ENCODE results near the gene ECEL1. TPM values are rescaled to one million over a fixed set of nuclear protein-coding genes. Genes with fewer than 3 reads are reported as not detected.
"Not testable (repeated sequence)": the region's sequence is repeated elsewhere in the genome, so short reads cannot be mapped to it uniquely, and the experiment has no call there.

The ECEL1 gene
- total and polyA plus RNA-seq, 2 experiments from 2014 or later = 6.7 to 17.5 TPM

DNA sequence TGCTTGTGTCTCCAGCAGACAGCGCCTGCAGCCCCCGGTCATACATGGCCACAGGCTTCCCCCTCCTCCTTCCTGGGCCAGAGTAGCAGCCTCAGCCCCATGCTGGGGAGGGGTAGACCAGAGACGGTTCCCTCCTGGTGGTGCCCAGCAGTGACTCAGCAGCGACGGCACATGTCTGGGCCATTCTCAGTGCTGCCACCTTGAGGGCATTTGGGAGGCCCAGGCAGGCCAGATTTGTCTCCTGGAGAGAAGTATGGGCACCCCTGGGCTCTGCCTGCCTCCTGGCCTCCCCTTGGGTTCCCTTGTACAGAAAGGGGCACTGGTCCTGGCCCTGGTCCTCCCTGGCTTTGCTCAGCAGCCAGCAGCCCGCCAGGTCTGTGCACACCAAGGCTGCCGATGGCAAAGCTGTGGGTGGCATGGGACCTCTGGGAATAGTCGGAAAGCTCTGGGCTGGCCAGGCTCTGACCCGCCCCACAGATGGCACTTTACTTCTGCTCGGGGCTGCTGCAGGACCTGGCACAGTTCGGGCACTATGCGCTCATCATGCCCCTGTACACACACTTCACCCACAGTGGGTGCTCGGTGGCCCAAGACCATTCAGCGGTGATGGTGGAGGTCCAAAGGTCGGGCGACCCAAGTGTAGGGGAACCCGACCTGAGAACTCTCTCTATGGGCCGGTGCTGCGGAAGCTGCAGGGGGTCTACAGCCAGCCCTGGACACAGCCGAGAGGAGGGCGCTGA lies 43.1 kb downstream of the ECEL1 start:
- H3K4me3 Mint-ChIP-seq = no peak overlapping the region
- H3K36me3 ChIP-seq (ENCODE audit: insufficient read depth) = no peaks in the 10 kb centered on the region
- ATAC-seq = peak; percentile 23
- H3K27me3 ChIP-seq (ENCODE audit: insufficient read depth) = no peaks in the 10 kb centered on the region
- H3F3A ChIP-seq (replicated peaks; ENCODE audit: low read depth) = no peaks in the 10 kb centered on the region
- no peak overlapping the region for H3K4me2 ChIP-seq
- no peaks in the 10 kb centered on the region for H3K9me3 Mint-ChIP-seq
- peaks cover 4% of the 10 kb centered on the region; the same call in 2 of the 3 replicates for H3K4me1 Mint-ChIP-seq
- H3K27ac ChIP-seq (ENCODE audit: low read depth) = no peak overlapping the region
- no peak for TF ChIP-seq EZH2phosphoT487 (IDR thresholded peaks at IDR 0.05; ENCODE audit: unreplicated experiment)
- TF ChIP-seq, protein P1, sequence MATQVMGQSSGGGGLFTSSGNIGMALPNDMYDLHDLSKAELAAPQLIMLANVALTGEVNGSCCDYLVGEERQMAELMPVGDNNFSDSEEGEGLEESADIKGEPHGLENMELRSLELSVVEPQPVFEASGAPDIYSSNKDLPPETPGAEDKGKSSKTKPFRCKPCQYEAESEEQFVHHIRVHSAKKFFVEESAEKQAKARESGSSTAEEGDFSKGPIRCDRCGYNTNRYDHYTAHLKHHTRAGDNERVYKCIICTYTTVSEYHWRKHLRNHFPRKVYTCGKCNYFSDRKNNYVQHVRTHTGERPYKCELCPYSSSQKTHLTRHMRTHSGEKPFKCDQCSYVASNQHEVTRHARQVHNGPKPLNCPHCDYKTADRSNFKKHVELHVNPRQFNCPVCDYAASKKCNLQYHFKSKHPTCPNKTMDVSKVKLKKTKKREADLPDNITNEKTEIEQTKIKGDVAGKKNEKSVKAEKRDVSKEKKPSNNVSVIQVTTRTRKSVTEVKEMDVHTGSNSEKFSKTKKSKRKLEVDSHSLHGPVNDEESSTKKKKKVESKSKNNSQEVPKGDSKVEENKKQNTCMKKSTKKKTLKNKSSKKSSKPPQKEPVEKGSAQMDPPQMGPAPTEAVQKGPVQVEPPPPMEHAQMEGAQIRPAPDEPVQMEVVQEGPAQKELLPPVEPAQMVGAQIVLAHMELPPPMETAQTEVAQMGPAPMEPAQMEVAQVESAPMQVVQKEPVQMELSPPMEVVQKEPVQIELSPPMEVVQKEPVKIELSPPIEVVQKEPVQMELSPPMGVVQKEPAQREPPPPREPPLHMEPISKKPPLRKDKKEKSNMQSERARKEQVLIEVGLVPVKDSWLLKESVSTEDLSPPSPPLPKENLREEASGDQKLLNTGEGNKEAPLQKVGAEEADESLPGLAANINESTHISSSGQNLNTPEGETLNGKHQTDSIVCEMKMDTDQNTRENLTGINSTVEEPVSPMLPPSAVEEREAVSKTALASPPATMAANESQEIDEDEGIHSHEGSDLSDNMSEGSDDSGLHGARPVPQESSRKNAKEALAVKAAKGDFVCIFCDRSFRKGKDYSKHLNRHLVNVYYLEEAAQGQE (IDR thresholded peaks at IDR 0.05; ENCODE audit: unreplicated experiment) = no peak
- no peak for TF ChIP-seq ZNF331 (CRISPR knock-in tag; IDR thresholded peaks at IDR 0.05; ENCODE audit: low read depth)
- TF ChIP-seq, protein P2, sequence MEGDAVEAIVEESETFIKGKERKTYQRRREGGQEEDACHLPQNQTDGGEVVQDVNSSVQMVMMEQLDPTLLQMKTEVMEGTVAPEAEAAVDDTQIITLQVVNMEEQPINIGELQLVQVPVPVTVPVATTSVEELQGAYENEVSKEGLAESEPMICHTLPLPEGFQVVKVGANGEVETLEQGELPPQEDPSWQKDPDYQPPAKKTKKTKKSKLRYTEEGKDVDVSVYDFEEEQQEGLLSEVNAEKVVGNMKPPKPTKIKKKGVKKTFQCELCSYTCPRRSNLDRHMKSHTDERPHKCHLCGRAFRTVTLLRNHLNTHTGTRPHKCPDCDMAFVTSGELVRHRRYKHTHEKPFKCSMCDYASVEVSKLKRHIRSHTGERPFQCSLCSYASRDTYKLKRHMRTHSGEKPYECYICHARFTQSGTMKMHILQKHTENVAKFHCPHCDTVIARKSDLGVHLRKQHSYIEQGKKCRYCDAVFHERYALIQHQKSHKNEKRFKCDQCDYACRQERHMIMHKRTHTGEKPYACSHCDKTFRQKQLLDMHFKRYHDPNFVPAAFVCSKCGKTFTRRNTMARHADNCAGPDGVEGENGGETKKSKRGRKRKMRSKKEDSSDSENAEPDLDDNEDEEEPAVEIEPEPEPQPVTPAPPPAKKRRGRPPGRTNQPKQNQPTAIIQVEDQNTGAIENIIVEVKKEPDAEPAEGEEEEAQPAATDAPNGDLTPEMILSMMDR (conservative IDR thresholded peaks at IDR 0.05; ENCODE audit: low read depth in 2 of 2) = peak; percentile 62 to 84
- TF ChIP-seq CREB1 (CRISPR knock-in tag; IDR thresholded peaks at IDR 0.05; ENCODE audit: low read depth) = 0 out of 2 replicates have a peak, but pooled peaks have one; percentile 32
- no peak overlapping the region for H3K4me3 ChIP-seq
- peak overlapping the region; percentile 89; the same call in 1 of the 2 replicates for H2AFZ ChIP-seq
- no peaks in the 10 kb centered on the region for H3K79me2 ChIP-seq (replicated peaks; ENCODE audit: insufficient read depth)
- H3K27me3 Mint-ChIP-seq (ENCODE audit: insufficient read depth, low read depth, poor library complexity) = peaks cover 14% of the 10 kb centered on the region
- no peaks in the 10 kb centered on the region for H4K20me1 ChIP-seq (replicated peaks; ENCODE audit: insufficient read depth)
- peak; percentile 78 for DNase-seq (ENCODE audit: low spot score)
- H3K9me2 ChIP-seq (ENCODE audit: insufficient read depth) = no peaks in the 10 kb centered on the region
- no peaks in the 10 kb centered on the region for H3K4me1 ChIP-seq (ENCODE audit: insufficient read depth)
- no peak overlapping the region for H3K27ac Mint-ChIP-seq
- H3K36me3 Mint-ChIP-seq (ENCODE audit: low read depth) = no peaks in the 10 kb centered on the region

DNA sequence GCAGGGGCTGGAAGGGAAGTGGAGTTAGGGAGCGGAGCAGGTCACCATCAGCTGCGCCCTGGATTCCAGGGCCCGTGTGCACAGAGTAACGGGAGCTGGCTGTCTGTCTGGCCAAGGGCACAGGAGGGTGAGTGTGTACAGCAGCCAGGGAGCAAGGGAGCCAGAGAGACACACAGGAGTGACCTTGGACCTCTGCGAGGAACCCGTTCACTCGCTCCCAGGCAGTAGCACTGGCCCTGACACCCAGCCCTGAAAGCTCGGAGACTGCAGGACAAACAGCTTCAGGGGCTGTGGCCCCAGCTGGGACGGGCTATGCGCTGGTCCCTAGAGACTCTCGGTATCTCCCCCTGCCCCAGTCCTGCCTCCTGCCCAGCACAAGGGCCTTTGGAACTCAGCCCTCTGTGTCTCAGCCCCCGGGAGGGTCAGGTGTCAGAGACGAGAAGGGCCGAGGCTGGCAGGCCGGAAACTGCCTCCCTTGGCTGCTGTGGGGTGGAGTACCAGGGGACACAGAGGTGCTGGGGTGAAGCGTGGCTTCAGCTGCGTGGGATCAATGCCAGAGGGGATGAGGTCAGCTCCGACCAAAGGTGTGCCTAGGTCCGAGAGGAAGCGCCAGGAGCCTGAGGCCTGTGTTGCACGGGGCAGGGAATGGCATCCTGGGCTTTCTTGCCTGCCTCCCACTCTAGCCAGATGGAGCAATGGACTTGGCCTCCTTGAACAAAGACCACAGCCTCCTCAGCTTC lies 43.8 kb downstream of the ECEL1 start:
- ATAC-seq; H3K4me3 Mint-ChIP-seq; H3K36me3 Mint-ChIP-seq (ENCODE audit: low read depth); H3K4me1 ChIP-seq (ENCODE audit: insufficient read depth); H3K79me2 ChIP-seq (replicated peaks; ENCODE audit: insufficient read depth); H3K27me3 ChIP-seq (ENCODE audit: insufficient read depth); H3K36me3 ChIP-seq (ENCODE audit: insufficient read depth); H3K4me1 Mint-ChIP-seq; H3K4me2 ChIP-seq; H3K4me3 ChIP-seq; H3F3A ChIP-seq (replicated peaks; ENCODE audit: low read depth); DNase-seq (ENCODE audit: low spot score); H4K20me1 ChIP-seq (replicated peaks; ENCODE audit: insufficient read depth); H3K9me3 Mint-ChIP-seq; H3K27ac ChIP-seq (ENCODE audit: low read depth); H3K9me2 ChIP-seq (ENCODE audit: insufficient read depth): not testable (repeated sequence)
- peak overlapping the region; percentile 89 for H2AFZ ChIP-seq
- Mint-ChIP-seq H3K27me3 (ENCODE audit: insufficient read depth, low read depth, poor library complexity) (peaks cover 14% of the 10 kb centered on the region), H3K27ac (0 out of 2 replicates have a peak overlapping the region, but pooled peaks have one; percentile 40)

DNA sequence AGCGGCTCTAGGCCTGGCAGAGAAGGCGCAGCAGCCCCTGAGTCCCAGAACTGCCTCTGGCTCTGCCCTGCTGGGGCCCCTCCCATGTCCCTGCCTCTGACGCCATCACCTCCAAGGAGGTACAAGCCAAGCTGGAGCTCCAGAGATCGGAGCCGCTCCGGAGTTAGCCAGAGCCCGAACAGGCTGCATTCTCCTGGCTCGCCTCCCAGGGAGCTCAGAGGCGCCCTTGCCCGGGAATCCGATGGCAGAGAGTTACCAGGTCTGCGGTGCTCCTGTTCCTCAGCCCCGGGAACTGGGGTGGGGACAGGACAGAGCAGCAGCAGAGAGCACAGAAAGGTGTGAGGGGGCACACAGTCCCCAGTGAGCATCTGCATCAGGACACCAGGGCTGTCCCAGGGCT lies 44.6 kb downstream of the ECEL1 start:
- H3K4me3 Mint-ChIP-seq; H3K4me1 ChIP-seq (ENCODE audit: insufficient read depth); H3K79me2 ChIP-seq (replicated peaks; ENCODE audit: insufficient read depth); H4K20me1 ChIP-seq (replicated peaks; ENCODE audit: insufficient read depth); H3K27me3 ChIP-seq (ENCODE audit: insufficient read depth); H2AFZ ChIP-seq; H3K4me2 ChIP-seq; ATAC-seq; H3K4me3 ChIP-seq; H3K4me1 Mint-ChIP-seq; H3F3A ChIP-seq (replicated peaks; ENCODE audit: low read depth); H3K27ac Mint-ChIP-seq; DNase-seq (ENCODE audit: low spot score); H3K9me2 ChIP-seq (ENCODE audit: insufficient read depth); H3K9me3 Mint-ChIP-seq; H3K36me3 Mint-ChIP-seq (ENCODE audit: low read depth); H3K36me3 ChIP-seq (ENCODE audit: insufficient read depth); H3K27ac ChIP-seq (ENCODE audit: low read depth): not testable (repeated sequence)
- peaks cover 14% of the 10 kb centered on the region for H3K27me3 Mint-ChIP-seq (ENCODE audit: insufficient read depth, low read depth, poor library complexity)

DNA sequence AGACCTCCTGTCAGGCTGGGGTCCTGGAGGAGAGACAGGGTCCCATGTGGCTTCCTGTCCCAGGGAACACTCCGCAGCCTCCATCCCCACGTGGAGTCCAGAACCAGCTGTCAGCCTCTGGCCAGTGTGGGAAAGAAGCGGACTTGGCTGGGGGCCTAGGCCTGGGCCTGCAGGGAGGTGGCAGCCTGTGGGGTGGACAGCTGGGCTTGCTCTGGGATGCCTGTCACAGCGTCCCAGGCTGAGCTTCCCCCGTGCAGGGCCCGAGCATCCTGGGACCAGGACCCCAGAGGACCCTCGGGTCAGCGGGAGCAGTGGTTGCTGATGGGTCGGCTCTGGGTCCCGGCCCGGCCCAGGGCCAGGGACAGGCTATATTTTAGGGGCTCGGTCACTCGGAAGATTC lies 45.2 kb downstream of the ECEL1 start:
- not testable (repeated sequence) for H3K4me1 Mint-ChIP-seq; H3K36me3 ChIP-seq (ENCODE audit: insufficient read depth); H3K27ac ChIP-seq (ENCODE audit: low read depth); H3K9me3 Mint-ChIP-seq; H3K36me3 Mint-ChIP-seq (ENCODE audit: low read depth); H3K27ac Mint-ChIP-seq; H3K4me2 ChIP-seq; H4K20me1 ChIP-seq (replicated peaks; ENCODE audit: insufficient read depth); H3K79me2 ChIP-seq (replicated peaks; ENCODE audit: insufficient read depth); H2AFZ ChIP-seq; H3K4me3 Mint-ChIP-seq; H3F3A ChIP-seq (replicated peaks; ENCODE audit: low read depth); H3K9me2 ChIP-seq (ENCODE audit: insufficient read depth); H3K27me3 ChIP-seq (ENCODE audit: insufficient read depth); DNase-seq (ENCODE audit: low spot score); H3K4me1 ChIP-seq (ENCODE audit: insufficient read depth); H3K4me3 ChIP-seq; ATAC-seq
- peaks cover 16% of the 10 kb centered on the region for H3K27me3 Mint-ChIP-seq (ENCODE audit: insufficient read depth, low read depth, poor library complexity)
